Trophoblast cell (in vitro differentiated cells and primary cell): ENCODE results near the gene DLGAP1.

Source experiments
- DNase-seq, 2 donors: peaks; one replicate each; pipeline ENCODE4 v3.0.0-alpha.2; 2016
- H2AFZ ChIP-seq: 2 replicates; pipeline ENCODE4 v1.6.1; 2013; ENCODE audit warnings: low read length, moderate library complexity, mild to moderate bottlenecking; ENCODE audit not compliant: insufficient read depth, poor library complexity
- H2AK5ac ChIP-seq: 2 replicates; pipeline ENCODE4 v1.6.1; 2013; ENCODE audit warnings: mild to moderate bottlenecking, low read length
- H2BK120ac ChIP-seq: 2 replicates; pipeline ENCODE4 v1.6.1; 2013; ENCODE audit warnings: low read length, mild to moderate bottlenecking, moderate library complexity; ENCODE audit not compliant: insufficient read depth, poor library complexity
- H2BK12ac ChIP-seq: 2 replicates; pipeline ENCODE4 v1.6.1; 2013; ENCODE audit warnings: mild to moderate bottlenecking, low read length, moderate library complexity
- H2BK5ac ChIP-seq: 2 replicates; pipeline ENCODE4 v1.6.1; 2013; ENCODE audit warnings: low read length, low read depth, moderate library complexity, mild to moderate bottlenecking; ENCODE audit not compliant: poor library complexity
- H3K14ac ChIP-seq: 2 replicates; pipeline ENCODE4 v1.6.1; 2013; ENCODE audit warnings: mild to moderate bottlenecking, low read length
- H3K18ac ChIP-seq: 2 replicates; pipeline ENCODE4 v1.6.1; 2013; ENCODE audit warnings: mild to moderate bottlenecking, low read length
- H3K23ac ChIP-seq: 2 replicates; pipeline ENCODE4 v1.6.1; 2013; ENCODE audit warnings: low read length
- H3K27ac ChIP-seq: 2 replicates; pipeline ENCODE4 v1.5.1; 2013; ENCODE audit warnings: low read depth, mild to moderate bottlenecking, inconsistent platforms, low read length, moderate library complexity
- H3K27me3 ChIP-seq: 2 replicates; pipeline ENCODE4 v1.6.1; 2013; ENCODE audit warnings: inconsistent platforms, mild to moderate bottlenecking, low read length, moderate library complexity; ENCODE audit not compliant: insufficient read depth
- H3K36me3 ChIP-seq, 2 experiments: 1 replicate in 1 of 2; 2 replicates in 1 of 2; pipeline ENCODE4 v1.6.1; 2013; ENCODE audit warnings: low read length in 2 of 2, mild to moderate bottlenecking in 2 of 2, moderate library complexity in 1 of 2; ENCODE audit not compliant: insufficient read depth in 2 of 2, control insufficient read depth in 1 of 2
- H3K4ac ChIP-seq: 2 replicates; pipeline ENCODE4 v1.6.1; 2013; ENCODE audit warnings: low read depth, mild to moderate bottlenecking, low read length, moderate library complexity
- H3K4me1 ChIP-seq, 2 experiments: 1 replicate in 1 of 2; 2 replicates in 1 of 2; pipeline ENCODE4 v1.6.1; 2013; ENCODE audit warnings: low read length in 2 of 2, mild to moderate bottlenecking in 2 of 2, moderate library complexity in 1 of 2; ENCODE audit not compliant: insufficient read depth in 2 of 2, control insufficient read depth in 1 of 2
- H3K4me2 ChIP-seq: 2 replicates; pipeline ENCODE4 v1.6.1; 2013; ENCODE audit warnings: inconsistent platforms, mild to moderate bottlenecking, low read length, moderate library complexity
- H3K4me3 ChIP-seq: 2 replicates; pipeline ENCODE4 v1.5.1; 2013; ENCODE audit warnings: mild to moderate bottlenecking, low read depth, low read length, inconsistent platforms
- H3K79me1 ChIP-seq: one replicate; pipeline ENCODE4 v1.6.1; 2013; ENCODE audit warnings: low read length
- H3K79me2 ChIP-seq: 2 replicates; pipeline ENCODE4 v1.6.1; 2013; ENCODE audit warnings: low read length, mild to moderate bottlenecking; ENCODE audit not compliant: control insufficient read depth, insufficient read depth, poor library complexity
- H3K9ac ChIP-seq: 2 replicates; pipeline ENCODE4 v1.6.1; 2013; ENCODE audit warnings: mild to moderate bottlenecking, low read length
- H3K9me3 ChIP-seq: 2 replicates; pipeline ENCODE4 v1.6.1; 2013; ENCODE audit warnings: low read depth, mild to moderate bottlenecking, control low read depth, inconsistent platforms, low read length; ENCODE audit not compliant: insufficient read depth
- H4K12ac ChIP-seq: 2 replicates; pipeline ENCODE4 v1.6.1; 2013; ENCODE audit warnings: low read depth, mild to moderate bottlenecking, low read length, moderate library complexity
- H4K8ac ChIP-seq: 2 replicates; pipeline ENCODE4 v1.6.1; 2013; ENCODE audit warnings: low read depth, mild to moderate bottlenecking, low read length, moderate library complexity
- H4K91ac ChIP-seq: one replicate; pipeline ENCODE4 v1.6.1; 2013; ENCODE audit warnings: low read depth, mild to moderate bottlenecking, low read length, moderate library complexity
- WGBS: extraction: QIAGEN DNeasy Blood & Tissue Kit; methylation state at CpG from one replicate; pipeline ENCODE4 v1.1.7; 2013; ENCODE audit warnings: missing lambda C conversion rate; ENCODE audit not compliant: insufficient read length, insufficient coverage; ENCODE audit errors: extremely low coverage; 5-methylcytosine and 5-hydroxymethylcytosine counted together

Gene DLGAP1

GRCh38 chr18:3741333-3741732 is 713.8 kb downstream of the DLGAP1 start:
- Histone ChIP-seq H4K8ac (no peak overlapping the region), H2AK5ac (no peak overlapping the region), H3K4me2 (no peak overlapping the region), H2BK12ac (no peak overlapping the region), H4K12ac (no peak overlapping the region), H3K36me3 (peaks cover 0 to 2% of the 10 kb centered on the region in 2 experiments), H3K27ac (no peak overlapping the region), H3K4me1 (no peaks in the 10 kb centered on the region), H3K9ac (no peak overlapping the region), H4K91ac (no peak overlapping the region), H3K4me3 (peak overlapping the region; percentile 36), H3K23ac (peak overlapping the region; percentile 46), H2AFZ (no peak overlapping the region), H2BK5ac (no peak overlapping the region), H3K9me3 (peaks cover 3% of the 10 kb centered on the region), H3K27me3 (no peaks in the 10 kb centered on the region), H3K4ac (no peak overlapping the region), H3K18ac (no peak overlapping the region), H2BK120ac (no peak overlapping the region), H3K14ac (no peak overlapping the region), H3K79me1 (no peaks in the 10 kb centered on the region), H3K79me2 (no peaks in the 10 kb centered on the region)
- no CpG with 5 or more reads among the region's 1 CpG for WGBS
- no peak for DNase-seq

GRCh38 chr18:3728704-3729437 is 726.2 kb downstream of the DLGAP1 start:
- Histone ChIP-seq H4K91ac (no peak overlapping the region), H4K8ac (no peak overlapping the region), H3K9ac (no peak overlapping the region), H2BK120ac (no peak overlapping the region), H3K9me3 (peaks cover 2% of the 10 kb centered on the region), H3K4me3 (no peak overlapping the region), H2AK5ac (no peak overlapping the region), H3K27me3 (no peaks in the 10 kb centered on the region), H3K14ac (no peak overlapping the region), H3K4ac (no peak overlapping the region), H3K36me3 (no peaks in the 10 kb centered on the region), H3K27ac (no peak overlapping the region), H3K79me2 (no peaks in the 10 kb centered on the region), H2BK5ac (no peak overlapping the region), H4K12ac (no peak overlapping the region), H3K4me1 (peaks cover 0 to 2% of the 10 kb centered on the region in 2 experiments), H2AFZ (no peak overlapping the region), H3K79me1 (no peaks in the 10 kb centered on the region), H3K4me2 (no peak overlapping the region), H3K18ac (no peak overlapping the region), H3K23ac (no peak overlapping the region), H2BK12ac (no peak overlapping the region)
- peak in 1 of 2 donors; percentile 17 for DNase-seq
- no CpG with 5 or more reads among the region's 35 CpGs for WGBS

- Histone ChIP-seq H3K4me2 (no peak overlapping the region), H3K4me1 (peaks cover 0 to 2% of the 10 kb centered on the region in 2 experiments), H3K79me2 (no peaks in the 10 kb centered on the region), H3K79me1 (no peaks in the 10 kb centered on the region), H3K18ac (no peak overlapping the region), H2BK120ac (no peak overlapping the region), H3K27ac (no peak overlapping the region), H3K27me3 (no peaks in the 10 kb centered on the region), H3K36me3 (no peaks in the 10 kb centered on the region), H4K91ac (no peak overlapping the region), H2AFZ (no peak overlapping the region), H2BK5ac (no peak overlapping the region), H3K4me3 (no peak overlapping the region), H3K14ac (no peak overlapping the region), H2BK12ac (no peak overlapping the region), H4K12ac (no peak overlapping the region), H2AK5ac (no peak overlapping the region), H3K9me3 (peaks cover 2% of the 10 kb centered on the region), H3K9ac (no peak overlapping the region), H3K23ac (no peak overlapping the region), H4K8ac (no peak overlapping the region), H3K4ac (no peak overlapping the region)
- no CpG with 5 or more reads among the region's 7 CpGs for WGBS
- DNase-seq = no peak
These were observed 727.8 kb downstream of the DLGAP1 start for GRCh38 chr18:3727274-3727673.

- H3K4me3 ChIP-seq = no peak overlapping the region
- no peak overlapping the region for H2BK120ac ChIP-seq
- H3K4me1 ChIP-seq = peaks cover 2% of the 10 kb centered on the region in 2 experiments
- no peak overlapping the region for H2BK5ac ChIP-seq
- no peak overlapping the region for H2AFZ ChIP-seq
- no peak overlapping the region for H3K4ac ChIP-seq
- 100% methylated on average over 1 of the region's 4 CpGs for WGBS
- no peak overlapping the region for H4K91ac ChIP-seq
- H3K14ac ChIP-seq = no peak overlapping the region
- H3K27ac ChIP-seq = no peak overlapping the region
- H3K27me3 ChIP-seq = no peaks in the 10 kb centered on the region
- H2AK5ac ChIP-seq = no peak overlapping the region
- H3K9ac ChIP-seq = no peak overlapping the region
- no peak overlapping the region for H4K8ac ChIP-seq
- peaks cover 2% of the 10 kb centered on the region for H3K9me3 ChIP-seq
- no peak for DNase-seq
- no peak overlapping the region for H4K12ac ChIP-seq
- H3K36me3 ChIP-seq = no peaks in the 10 kb centered on the region
- H3K4me2 ChIP-seq = no peak overlapping the region
- no peaks in the 10 kb centered on the region for H3K79me2 ChIP-seq
- H3K23ac ChIP-seq = no peak overlapping the region
- H3K18ac ChIP-seq = no peak overlapping the region
- H3K79me1 ChIP-seq = no peaks in the 10 kb centered on the region
- no peak overlapping the region for H2BK12ac ChIP-seq
These were observed 728.7 kb downstream of the DLGAP1 start for GRCh38 chr18:3726238-3726951.
